Stimulated activated CD8-positive, alpha-beta memory T cell treated with anti-CD3 and anti-CD28 coated beads, Interleukin-12 subunit alpha, Interleukin-12 subunit beta, amount 100 ng/mL, for 24 hours (primary cell): Measurements from ENCODE around the gene ADARB2.
"Not testable (repeated sequence)": the region's sequence is repeated elsewhere in the genome, so short reads cannot be mapped to it uniquely, and the experiment has no call there.

Source experiments
- DNase-seq: peaks from one replicate; pipeline ENCODE4 v3.0.0-alpha.2; 2020; ENCODE audit errors: extremely low read depth

Gene ADARB2

GRCh38 chr10:1358860-1359625 is 378.3 kb downstream of the ADARB2 start:
- DNase-seq = no peak

DNA sequence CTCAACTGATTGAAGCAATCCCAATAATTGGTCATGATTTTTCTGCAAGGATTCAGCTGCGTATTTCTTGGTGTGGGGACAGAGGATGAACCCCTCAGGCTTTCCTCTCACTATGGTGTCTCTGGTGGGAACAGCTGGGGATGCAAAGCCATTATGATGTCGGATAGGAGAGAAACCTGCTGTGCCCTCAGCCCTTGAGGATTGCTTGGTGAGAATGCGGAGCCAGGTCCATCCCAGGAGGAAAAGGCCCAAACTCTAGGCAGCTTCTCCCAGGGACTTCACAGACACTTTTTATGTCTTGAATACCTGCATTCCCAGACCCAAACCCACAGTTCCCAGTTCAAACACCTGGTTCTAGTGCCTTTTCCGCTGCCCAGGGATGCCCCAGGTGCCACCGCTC is 379.2 kb downstream of the ADARB2 start:
- DNase-seq = no peak

- no peak for DNase-seq
Measured at GRCh38 chr10:1356349-1356748, 381.0 kb downstream of the ADARB2 start.

- no peak for DNase-seq
Measured at GRCh38 chr10:1354809-1355710, 382.3 kb downstream of the ADARB2 start.

DNA sequence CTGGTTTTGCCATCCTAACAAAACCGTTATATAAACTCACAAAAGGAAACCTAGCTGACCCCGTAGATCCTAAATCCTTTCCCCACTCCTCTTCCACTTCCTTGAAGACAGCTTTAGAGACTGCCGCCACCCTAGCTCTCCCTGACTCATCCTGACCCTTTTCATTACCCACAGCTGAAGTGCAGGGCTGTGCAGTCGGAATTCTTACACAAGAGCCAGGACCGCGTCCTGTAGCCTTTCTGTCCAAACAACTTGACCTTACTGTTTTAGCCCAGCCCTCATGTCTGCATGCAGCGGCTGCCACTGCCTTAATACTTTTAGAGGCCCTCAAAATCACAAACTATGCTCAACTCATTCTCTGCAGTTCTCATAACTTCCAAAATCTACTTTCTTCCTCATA is 385.0 kb downstream of the ADARB2 start:
- not testable (repeated sequence) for DNase-seq

GRCh38 chr10:1348773-1349050 is 388.6 kb downstream of the ADARB2 start:
- DNase-seq = no peak

DNA sequence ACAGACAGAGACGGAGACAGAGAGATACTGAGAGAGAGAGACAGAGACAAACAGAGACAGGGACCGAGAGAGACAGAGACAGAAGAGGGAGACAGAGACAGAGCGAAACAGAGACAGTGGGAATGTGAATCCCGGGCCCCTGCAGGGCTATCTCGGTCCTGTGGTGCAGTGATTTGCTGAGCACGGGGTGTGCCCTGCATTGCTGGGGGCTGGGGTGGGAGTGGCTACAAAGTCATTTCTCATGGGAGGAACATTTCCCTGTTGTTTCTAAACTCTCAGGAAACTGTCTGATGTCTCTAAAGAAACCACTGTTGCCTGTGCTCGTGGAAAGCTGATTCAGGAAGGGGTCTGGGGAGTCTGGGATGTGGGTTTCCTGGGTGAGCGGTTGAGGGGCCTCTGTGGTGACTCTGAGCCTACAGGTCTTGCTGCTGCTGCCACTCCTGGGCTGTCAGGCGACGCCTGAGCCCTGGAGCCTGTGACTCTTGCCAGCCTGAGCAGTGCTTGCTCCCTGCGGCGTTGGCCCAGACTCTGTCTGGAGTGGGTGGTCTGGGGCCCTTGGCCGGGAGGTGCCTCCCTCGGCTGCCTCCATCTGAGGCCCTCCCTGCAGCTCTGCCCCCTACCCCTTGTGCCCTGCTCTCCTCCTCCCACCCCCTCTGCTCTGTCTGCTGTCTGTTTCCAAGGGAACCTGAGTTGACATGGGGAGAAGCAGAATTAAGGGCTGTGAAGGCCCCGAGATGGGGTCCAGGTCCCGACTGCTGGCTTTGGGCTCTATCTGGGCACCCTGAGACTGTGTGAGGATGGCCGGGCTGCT is 389.2 kb downstream of the ADARB2 start:
- DNase-seq = no peak

- no peak for DNase-seq
Measured at GRCh38 chr10:1347525-1347924, 389.8 kb downstream of the ADARB2 start.

GRCh38 chr10:1346201-1346600 is 391.1 kb downstream of the ADARB2 start:
- DNase-seq = no peak

GRCh38 chr10:1345368-1345767 is 392.0 kb downstream of the ADARB2 start:
- DNase-seq = no peak

DNA sequence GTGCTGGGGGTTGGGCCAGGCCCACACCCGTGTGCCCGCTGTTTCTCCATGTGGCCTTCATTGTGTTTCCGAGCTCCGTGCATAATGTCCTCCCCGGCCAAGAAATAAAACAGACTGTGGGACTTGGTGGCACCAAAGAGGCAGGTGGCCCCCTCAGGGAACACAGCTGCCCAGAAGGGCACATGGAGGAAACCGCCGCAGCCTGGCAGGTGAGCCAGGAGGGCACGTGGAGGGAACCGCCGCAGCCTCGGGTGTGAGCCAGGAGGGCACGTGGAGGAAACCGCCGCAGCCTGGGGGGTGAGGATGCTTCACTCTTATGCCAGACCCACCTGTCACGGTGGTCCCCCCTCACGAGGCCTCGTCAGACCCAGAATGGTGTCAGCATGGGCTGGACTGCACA is 392.5 kb downstream of the ADARB2 start:
- no peak for DNase-seq

DNA sequence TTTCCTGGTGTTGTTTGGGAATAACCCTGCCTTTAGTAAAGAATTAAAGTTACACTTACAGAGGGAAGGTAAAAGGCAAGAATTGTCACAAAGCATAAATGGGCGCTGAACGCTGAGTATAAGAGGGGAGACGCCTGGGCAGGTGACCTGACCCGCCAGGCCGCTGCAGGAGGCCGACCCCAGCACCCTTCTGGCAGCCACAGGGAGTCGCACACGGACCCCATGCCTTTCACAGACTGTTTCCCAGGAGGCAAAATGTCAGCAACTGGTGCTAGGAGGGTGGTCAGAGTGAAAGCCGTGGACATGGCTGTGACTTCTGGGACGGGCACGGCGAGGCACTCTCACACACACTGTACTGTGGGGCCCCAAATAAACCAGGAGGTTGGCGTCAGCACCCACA is 392.9 kb downstream of the ADARB2 start:
- DNase-seq = no peak

DNA sequence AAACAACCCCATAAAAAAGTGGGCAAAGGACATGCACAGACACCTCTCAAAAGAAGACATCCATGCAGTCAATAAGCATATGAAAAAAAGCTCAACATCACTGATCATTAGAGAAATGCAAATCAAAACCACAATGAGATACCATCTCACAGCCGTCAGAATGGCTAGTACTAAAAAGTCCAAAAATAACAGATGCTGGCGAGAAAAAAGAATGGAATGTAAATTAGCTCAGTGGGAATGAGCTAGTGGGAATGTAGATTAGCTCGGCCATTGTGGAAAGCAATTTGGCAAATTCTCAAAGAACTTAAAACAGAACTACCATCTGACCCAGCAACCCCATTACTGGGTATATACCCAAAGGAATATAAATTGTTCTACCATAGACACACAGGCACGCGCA is 394.1 kb downstream of the ADARB2 start:
- DNase-seq = no peak

DNA sequence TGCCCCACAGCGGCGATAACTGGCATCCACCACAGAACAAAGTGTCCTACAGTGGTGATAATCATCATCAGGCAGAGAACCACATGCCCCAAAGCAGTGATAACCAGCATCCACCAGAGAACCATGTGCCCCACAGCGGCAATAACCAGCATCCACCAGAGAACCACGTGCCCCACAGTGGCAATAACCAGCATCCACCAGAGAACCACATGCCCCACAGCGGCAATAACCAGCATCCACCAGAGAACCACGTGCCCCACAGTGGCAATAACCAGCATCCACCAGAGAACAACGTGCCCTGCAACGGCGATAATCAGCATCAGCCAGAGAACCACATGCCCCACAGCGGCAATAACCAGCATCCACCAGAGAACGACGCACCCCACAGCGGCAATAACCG is 396.3 kb downstream of the ADARB2 start:
- not testable (repeated sequence) for DNase-seq

- DNase-seq = no peak
Measured at GRCh38 chr10:1339396-1339795, 397.9 kb downstream of the ADARB2 start.

GRCh38 chr10:1335642-1336041 is 401.7 kb downstream of the ADARB2 start:
- no peak for DNase-seq

- DNase-seq = no peak
Measured at GRCh38 chr10:1333981-1334380, 403.3 kb downstream of the ADARB2 start.

- DNase-seq = no peak
Measured at GRCh38 chr10:1331560-1331959, 405.8 kb downstream of the ADARB2 start.

DNA sequence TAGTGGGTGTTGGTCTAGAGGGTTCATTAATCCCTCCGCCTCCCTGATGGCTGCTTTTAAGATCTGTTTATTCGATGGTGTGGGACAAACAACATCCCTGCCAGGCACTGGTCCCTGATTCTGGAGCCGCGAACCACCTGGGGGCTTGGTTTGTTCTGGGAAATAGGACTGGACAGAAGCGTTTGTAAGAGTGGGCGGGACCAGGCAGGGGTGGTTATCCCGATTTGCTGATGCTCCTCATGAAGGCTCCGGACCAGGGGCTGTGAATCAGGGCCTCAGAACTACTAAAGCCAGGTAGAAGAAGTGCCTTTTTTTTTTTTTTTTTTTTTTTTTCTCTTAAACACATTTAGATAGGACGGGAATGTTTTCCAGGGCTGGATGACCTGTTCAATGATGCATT is 407.7 kb downstream of the ADARB2 start:
- no peak for DNase-seq

GRCh38 chr10:1328981-1329614 is 408.2 kb downstream of the ADARB2 start:
- DNase-seq = no peak

GRCh38 chr10:1328161-1328823 is 409.0 kb downstream of the ADARB2 start:
- DNase-seq = no peak
